Ovary (tissue), 3 donors: Measurements from ENCODE around the gene MACROH2A2.

Experiments used
- CTCF ChIP-seq, 3 donors: fragments of 450-650 bp in 2 of 3; fragments of 200-600 bp in 1 of 3; IDR thresholded peaks; one replicate each; pipeline versions ENCODE4 v1.5.1 to v1.8.0; 2016 to 2022; ENCODE audit warnings: antibody characterized with exemption in 3 of 3, mild to moderate bottlenecking in 1 of 3
- EP300 ChIP-seq: sonication (generic); formaldehyde crosslinking; IDR thresholded peaks from one replicate; pipeline ENCODE4 v1.6.1; 2017; ENCODE audit warnings: antibody characterized with exemption
- POLR2A ChIP-seq: fragments of 450-650 bp; IDR thresholded peaks from one replicate; pipeline ENCODE4 v1.6.1; 2017; ENCODE audit warnings: antibody characterized with exemption, mild to moderate bottlenecking, moderate library complexity
- donor health status: DM: no; HTN: no; CAD: no.

- TF ChIP-seq POLR2A: no peak
- TF ChIP-seq CTCF (IDR thresholded peaks at IDR 0.05): no peak
- TF ChIP-seq EP300: no peak
These were observed 35.1 kb downstream of the MACROH2A2 start for GRCh38 chr10:70087616-70088307.
